ENCODE measurements around the gene ST3GAL5. TPM values are rescaled to one million over a fixed set of nuclear protein-coding genes. Genes with fewer than 3 reads are reported as not detected.

Gene ST3GAL5
- total and polyA plus RNA-seq, 2 donors (not counting 1 experiment from before 2014, with no cell fraction given) = 42.6 to 94.3 TPM

DNA sequence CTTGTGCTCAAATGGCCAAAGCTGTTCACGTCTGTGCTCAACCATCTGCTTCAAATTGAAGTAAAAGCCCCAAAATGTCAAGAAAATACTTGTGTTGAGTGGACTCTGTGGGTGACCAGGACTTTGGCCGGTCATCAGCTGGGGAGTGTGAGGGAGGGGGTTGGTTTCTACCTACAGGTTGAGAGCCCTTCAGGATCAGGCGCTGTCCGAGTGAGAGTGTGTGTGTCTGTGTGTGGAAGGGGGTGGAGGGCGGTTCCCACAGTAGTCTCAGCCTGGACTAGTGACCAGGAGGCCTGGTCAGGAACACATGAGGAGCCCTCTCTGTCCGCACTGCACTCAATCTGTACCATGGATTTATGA is 100.8 kb downstream of the ST3GAL5 start:
- no peak overlapping the region for H3K27ac Mint-ChIP-seq
- no peaks in the 10 kb centered on the region for H3K36me3 ChIP-seq (replicated peaks in 1 of 2; ENCODE audit: control extremely low read depth in 1 of 2, control insufficient read depth in 1 of 2, extremely low read depth in 1 of 2, insufficient read depth in 2 of 2, low read length in 1 of 2)

More for the DNA sequence above, 100.8 kb downstream of the ST3GAL5 start:
- Histone ChIP-seq H3K4me3 (ENCODE audit: control extremely low read depth in 1 of 5, extremely low read depth in 1 of 5, insufficient read depth in 1 of 5, low read depth in 2 of 5, low read length in 4 of 5) (no peak overlapping the region), H3K9me3 (ENCODE audit: control extremely low read depth in 1 of 3, control insufficient read depth in 2 of 3, insufficient read depth in 1 of 3, low read length in 2 of 3) (no peaks in the 10 kb centered on the region), H3K27me3 (replicated peaks in 1 of 4; ENCODE audit: control extremely low read depth in 1 of 4, control insufficient read depth in 3 of 4, insufficient read depth in 4 of 4, low read length in 3 of 4) (peaks cover 0 to 11% (median 4%) of the 10 kb centered on the region in 4 experiments), H3K4me1 (ENCODE audit: control insufficient read depth in 2 of 2, insufficient read depth in 2 of 2, low read length in 2 of 2) (no peaks in the 10 kb centered on the region), H3K9ac (ENCODE audit: low read length) (no peak overlapping the region), H3K79me2 (ENCODE audit: control insufficient read depth, insufficient read depth, low read length) (no peaks in the 10 kb centered on the region), H3K27ac (ENCODE audit: low read length in 2 of 2) (no peak overlapping the region), H4K20me1 (ENCODE audit: control insufficient read depth, insufficient read depth, low read length, poor library complexity, severe bottlenecking) (no peaks in the 10 kb centered on the region), H2AFZ (ENCODE audit: insufficient read depth, low read depth, low read length, poor library complexity, severe bottlenecking) (no peak overlapping the region), H3K4me2 (replicated peaks; ENCODE audit: low read depth, low read length, poor library complexity, severe bottlenecking) (no peak overlapping the region)
- Mint-ChIP-seq H3K4me1 (peaks cover 2% of the 10 kb centered on the region), H3K9me3 (ENCODE audit: insufficient read depth) (no peaks in the 10 kb centered on the region), H3K4me3 (no peak overlapping the region), H3K27me3 (peaks cover 33% of the 10 kb centered on the region)
- intact Hi-C loops (cut with micrococcal nuclease) = no loop called here
- DNase-seq (no peak), ATAC-seq (ENCODE audit: low read depth) (no peak)
- ChIA-PET CTCF (no interaction called here), POLR2A (no interaction called here)
- WGBS (ENCODE audit: insufficient coverage) = 95% methylated on average over 6 of the region's 6 CpGs
- no peak for TF ChIP-seq EZH2 (IDR thresholded peaks at IDR 0.05; ENCODE audit: borderline replicate concordance, insufficient read depth, low read depth, low read length, poor library complexity, severe bottlenecking)
- no peak for TF ChIP-seq CTCF (IDR thresholded peaks at IDR 0.05)

All from B cell (primary cell).